GM06990 (cell line): ENCODE results near the gene TGM2.
A peak's percentile ranks its signal among the peaks of the same experiment; 100 is the strongest.

Experiments used
- DNase-seq: peaks from one replicate; pipeline ENCODE4 v3.0.0-alpha.2; 2011; ENCODE audit not compliant: insufficient read length; ENCODE audit errors: extremely low read depth
- H3K27me3 ChIP-seq: replicated peaks from 2 replicates; pipeline ENCODE4 v1.6.0; 2011; ENCODE audit warnings: low read length; ENCODE audit not compliant: control insufficient read depth, insufficient read depth
- H3K36me3 ChIP-seq: 2 replicates; pipeline ENCODE4 v1.5.1; 2011; ENCODE audit warnings: low read length; ENCODE audit not compliant: control insufficient read depth, insufficient read depth
- H3K4me3 ChIP-seq: replicated peaks from 2 replicates; pipeline ENCODE4 v1.5.1; 2011; ENCODE audit warnings: low read depth, mild to moderate bottlenecking, control low read depth, low read length
- CTCF ChIP-seq: IDR thresholded peaks from 2 replicates; pipeline ENCODE4 v1.5.1; 2011; ENCODE audit warnings: low read length, control low read depth, mild to moderate bottlenecking, inconsistent platforms; ENCODE audit not compliant: insufficient read depth, poor library complexity, severe bottlenecking

TGM2 gene

GRCh38 chr20:38095017-38095686 lies 69.9 kb downstream of the TGM2 start:
- H3K4me3 ChIP-seq = no peak overlapping the region
- TF ChIP-seq CTCF = no peak
- peaks cover 4% of the 10 kb centered on the region for H3K36me3 ChIP-seq
- no peaks in the 10 kb centered on the region for H3K27me3 ChIP-seq
- peak; percentile 58 for DNase-seq

GRCh38 chr20:38094373-38094891 lies 70.6 kb downstream of the TGM2 start:
- DNase-seq = peak; percentile 71
- TF ChIP-seq CTCF = no peak
- Histone ChIP-seq H3K36me3 (peaks cover 10% of the 10 kb centered on the region), H3K4me3 (no peak overlapping the region), H3K27me3 (no peaks in the 10 kb centered on the region)

- no peak for TF ChIP-seq CTCF
- no peak overlapping the region for H3K4me3 ChIP-seq
- no peak for DNase-seq
- no peaks in the 10 kb centered on the region for H3K27me3 ChIP-seq
- H3K36me3 ChIP-seq = peaks cover 13% of the 10 kb centered on the region
These were observed 71.4 kb downstream of the TGM2 start for GRCh38 chr20:38093641-38094077.

- H3K4me3 ChIP-seq = peak overlapping the region; percentile 15
- DNase-seq = no peak
- H3K27me3 ChIP-seq = no peaks in the 10 kb centered on the region
- H3K36me3 ChIP-seq = peaks cover 16% of the 10 kb centered on the region
- no peak for TF ChIP-seq CTCF
These were observed 72.2 kb downstream of the TGM2 start for GRCh38 chr20:38092915-38093314.

GRCh38 chr20:38092260-38092857 lies 72.7 kb downstream of the TGM2 start:
- Histone ChIP-seq H3K36me3 (peaks cover 18% of the 10 kb centered on the region), H3K27me3 (no peaks in the 10 kb centered on the region), H3K4me3 (peak overlapping the region; percentile 15)
- no peak for DNase-seq
- no peak for TF ChIP-seq CTCF
